Uterus (tissue), 4 donors: ENCODE measurements around the gene PSEN1. TPM values are rescaled to one million over a fixed set of nuclear protein-coding genes. Genes with fewer than 3 reads are reported as not detected.

Experiments used
- DNase-seq, 2 donors: peaks; one replicate each; pipeline ENCODE4 v3.0.0-alpha.2; 2019 to 2020
- H3K27ac ChIP-seq, 2 donors: fragments of 200-600 bp; sonication (generic); 1 replicate in 1 of 2; 2 replicates in 1 of 2; pipeline ENCODE4 v1.5.1; 2016 to 2018
- H3K27me3 ChIP-seq, 2 donors: fragments of 200-600 bp; sonication (generic); one replicate each; pipeline ENCODE4 v1.5.1; 2018 to 2019; ENCODE audit warnings: control low read depth in 1 of 2
- H3K36me3 ChIP-seq, 2 donors: fragments of 200-600 bp; sonication (generic); one replicate each; pipeline ENCODE4 v1.5.1; 2019; ENCODE audit warnings: control low read depth in 1 of 2
- H3K4me1 ChIP-seq, 2 donors: fragments of 200-600 bp; sonication (generic); one replicate each; pipeline ENCODE4 v1.5.1; 2018 to 2019; ENCODE audit warnings: control low read depth in 1 of 2
- H3K4me3 ChIP-seq, 2 donors: fragments of 200-600 bp; sonication (generic); 1 replicate in 1 of 2; 2 replicates in 1 of 2; pipeline ENCODE4 v1.5.1; 2018 to 2019; ENCODE audit warnings: mild to moderate bottlenecking in 1 of 2
- H3K9me3 ChIP-seq, 2 donors: fragments of 200-600 bp; sonication (generic); one replicate each; pipeline ENCODE4 v1.5.1; 2019; ENCODE audit warnings: control low read depth in 1 of 2
- CTCF ChIP-seq, 4 experiments: fragments of 200-600 bp in 2 of 4; fragments of 450-650 bp in 2 of 4; sonication (generic) in 2 of 4; IDR thresholded peaks; one replicate each; pipeline ENCODE4 v1.5.1; 2016 to 2019; ENCODE audit warnings: antibody characterized with exemption in 4 of 4, mild to moderate bottlenecking in 2 of 4, moderate library complexity in 1 of 4
- POLR2A ChIP-seq, 2 donors: fragments of 450-650 bp; IDR thresholded peaks; one replicate each; pipeline ENCODE4 v1.6.1; 2016; ENCODE audit warnings: antibody characterized with exemption in 2 of 2, mild to moderate bottlenecking in 1 of 2, moderate library complexity in 1 of 2
- intact Hi-C: fragments of 100-400 bp; cut with DNase I; formaldehyde crosslinking; loops from one replicate; pipeline ENCODE4 v1.15.1; 2023; ENCODE audit warnings: low total_unique reads
- total RNA-seq, 4 donors: library from RNA; depleted of rRNA in 3 of 4; stranded (reverse); fragments of >200 nt in 3 of 4; gene quantifications; one replicate each; pipeline versions ENCODE4 v1.1.0 to v1.2.4, GENCODE V29; 2014 to 2023
- donor health status: DM: yes; HTN: yes; CAD: no.

PSEN1 gene
- total RNA-seq, 4 donors from 2014 or later: 38.8 to 129 (median 67.8) TPM

GRCh38 chr14:73216030-73216429, 79.7 kb downstream of the PSEN1 start:
- TF ChIP-seq POLR2A (IDR thresholded peaks at IDR 0.05) (no peak), CTCF (IDR thresholded peaks at IDR 0.05) (no peak)

DNA sequence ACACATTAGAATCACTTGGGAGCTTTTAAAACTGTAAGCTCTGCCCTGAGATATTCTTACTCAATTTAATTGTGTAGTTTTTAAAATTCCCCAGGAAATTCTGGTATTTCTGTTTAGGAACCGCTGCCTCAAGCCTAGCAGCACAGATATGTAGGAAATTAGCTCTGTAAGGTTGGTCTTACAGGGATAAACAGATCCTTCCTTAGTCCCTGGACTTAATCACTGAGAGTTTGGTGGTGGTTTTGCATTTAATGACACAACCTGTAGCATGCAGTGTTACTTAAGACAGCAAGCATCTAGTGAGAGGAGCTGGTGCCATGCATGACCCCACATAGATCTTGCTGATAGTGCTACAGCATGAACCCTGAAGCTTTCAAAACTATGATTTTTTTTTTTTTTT, 81.1 kb downstream of the PSEN1 start:
- no peaks in the 10 kb centered on the region for H3K36me3 ChIP-seq
- intact Hi-C loops: no loop called here

More at GRCh38 chr14:73216030-73216429, 79.7 kb downstream of the PSEN1 start:
- Histone ChIP-seq H3K4me1 (no peaks in the 10 kb centered on the region), H3K4me3 (no peak overlapping the region), H3K27me3 (no peaks in the 10 kb centered on the region), H3K36me3 (no peaks in the 10 kb centered on the region), H3K9me3 (no peaks in the 10 kb centered on the region), H3K27ac (no peak overlapping the region)
- DNase-seq: no peak
- intact Hi-C loops: no loop called here

DNA sequence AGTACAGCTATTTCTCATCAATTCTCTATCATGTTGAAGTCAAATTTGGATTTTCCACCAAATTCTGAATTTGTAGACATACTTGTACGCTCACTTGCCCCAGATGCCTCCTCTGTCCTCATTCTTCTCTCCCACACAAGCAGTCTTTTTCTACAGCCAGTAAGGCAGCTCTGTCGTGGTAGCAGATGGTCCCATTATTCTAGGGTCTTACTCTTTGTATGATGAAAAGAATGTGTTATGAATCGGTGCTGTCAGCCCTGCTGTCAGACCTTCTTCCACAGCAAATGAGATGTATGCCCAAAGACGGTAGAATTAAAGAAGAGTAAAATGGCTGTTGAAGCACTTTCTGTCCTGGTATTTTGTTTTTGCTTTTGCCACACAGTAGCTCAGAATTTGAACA, 83.8 kb downstream of the PSEN1 start:
- Histone ChIP-seq H3K4me3 (no peak overlapping the region), H3K4me1 (no peaks in the 10 kb centered on the region), H3K27me3 (no peaks in the 10 kb centered on the region), H3K36me3 (no peaks in the 10 kb centered on the region), H3K27ac (no peak overlapping the region), H3K9me3 (no peaks in the 10 kb centered on the region)
- DNase-seq: no peak
- intact Hi-C loops: no loop called here
- TF ChIP-seq CTCF (IDR thresholded peaks at IDR 0.05) (no peak), POLR2A (IDR thresholded peaks at IDR 0.05) (no peak)

More for the DNA sequence above, 81.1 kb downstream of the PSEN1 start:
- no peaks in the 10 kb centered on the region for H3K27me3 ChIP-seq
- H3K27ac ChIP-seq: no peak overlapping the region
- no peak for DNase-seq
- TF ChIP-seq CTCF (IDR thresholded peaks at IDR 0.05): no peak
- no peak for TF ChIP-seq POLR2A (IDR thresholded peaks at IDR 0.05)
- H3K4me3 ChIP-seq: no peak overlapping the region
- H3K4me1 ChIP-seq: no peaks in the 10 kb centered on the region
- H3K9me3 ChIP-seq: no peaks in the 10 kb centered on the region

GRCh38 chr14:73220634-73221033, 84.3 kb downstream of the PSEN1 start:
- H3K4me3 ChIP-seq: no peak overlapping the region
- TF ChIP-seq POLR2A (IDR thresholded peaks at IDR 0.05) (no peak), CTCF (IDR thresholded peaks at IDR 0.05) (no peak)
- H3K27ac ChIP-seq: no peak overlapping the region
- no peaks in the 10 kb centered on the region for H3K27me3 ChIP-seq
- intact Hi-C loops: no loop called here
- no peaks in the 10 kb centered on the region for H3K9me3 ChIP-seq
- H3K36me3 ChIP-seq: no peaks in the 10 kb centered on the region
- no peaks in the 10 kb centered on the region for H3K4me1 ChIP-seq
- no peak for DNase-seq

DNA sequence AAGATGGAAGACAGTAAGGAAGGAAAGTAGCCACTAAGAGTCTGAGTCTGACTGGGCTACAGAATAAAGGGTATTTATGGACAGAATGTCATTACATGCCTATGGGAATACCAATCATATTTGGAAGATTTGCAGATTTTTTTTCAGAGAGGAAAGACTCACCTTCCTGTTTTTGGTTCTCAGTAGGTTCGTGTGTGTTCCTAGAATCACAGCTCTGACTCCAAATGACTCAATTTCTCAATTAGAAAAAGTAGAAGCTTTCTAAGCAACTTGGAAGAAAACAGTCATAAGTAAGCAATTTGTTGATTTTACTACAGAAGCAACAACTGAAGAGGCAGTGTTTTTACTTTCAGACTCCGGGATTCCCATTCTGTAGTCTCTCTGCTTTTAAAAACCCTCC, 85.6 kb downstream of the PSEN1 start:
- intact Hi-C loops: no loop called here
- H3K27ac ChIP-seq: peak overlapping the region in 1 of 2 donors; percentile 14
- TF ChIP-seq POLR2A (IDR thresholded peaks at IDR 0.05) (no peak), CTCF (IDR thresholded peaks at IDR 0.05) (no peak)
- no peaks in the 10 kb centered on the region for H3K36me3 ChIP-seq
- H3K9me3 ChIP-seq: no peaks in the 10 kb centered on the region
- no peak for DNase-seq
- H3K4me1 ChIP-seq: no peaks in the 10 kb centered on the region
- H3K27me3 ChIP-seq: no peaks in the 10 kb centered on the region
- H3K4me3 ChIP-seq: no peak overlapping the region
